ENCODE results near the gene GRIPAP1.

GRCh38 chrX:49037883-49038475 lies 35.9 kb upstream of the GRIPAP1 start:
- TF ChIP-seq CTCF (IDR thresholded peaks at IDR 0.05) (no peak), POLR2AphosphoS5 (IDR thresholded peaks at IDR 0.05) (no peak), POLR2A (IDR thresholded peaks at IDR 0.05; ENCODE audit: low read depth) (no peak), EP300 (IDR thresholded peaks at IDR 0.05) (no peak)
